Dedifferentiated amniotic fluid mesenchymal stem cell (primary cell): Measurements from ENCODE around the gene WNK2.
A peak's percentile ranks its signal among the peaks of the same experiment; 100 is the strongest.
"Not testable (repeated sequence)": the region's sequence is repeated elsewhere in the genome, so short reads cannot be mapped to it uniquely, and the experiment has no call there.

Experiments
- DNase-seq: peaks from one replicate; pipeline ENCODE4 v3.0.0-alpha.2; 2016; ENCODE audit errors: extremely low spot score

The WNK2 gene

GRCh38 chr9:93183663-93184431 lies at the start of gene WNK2:
WNK2 (plus strand) TSS chr9:93184139; CDS start chr9:93184930, 791 bp downstream.
- no peak for DNase-seq

DNA sequence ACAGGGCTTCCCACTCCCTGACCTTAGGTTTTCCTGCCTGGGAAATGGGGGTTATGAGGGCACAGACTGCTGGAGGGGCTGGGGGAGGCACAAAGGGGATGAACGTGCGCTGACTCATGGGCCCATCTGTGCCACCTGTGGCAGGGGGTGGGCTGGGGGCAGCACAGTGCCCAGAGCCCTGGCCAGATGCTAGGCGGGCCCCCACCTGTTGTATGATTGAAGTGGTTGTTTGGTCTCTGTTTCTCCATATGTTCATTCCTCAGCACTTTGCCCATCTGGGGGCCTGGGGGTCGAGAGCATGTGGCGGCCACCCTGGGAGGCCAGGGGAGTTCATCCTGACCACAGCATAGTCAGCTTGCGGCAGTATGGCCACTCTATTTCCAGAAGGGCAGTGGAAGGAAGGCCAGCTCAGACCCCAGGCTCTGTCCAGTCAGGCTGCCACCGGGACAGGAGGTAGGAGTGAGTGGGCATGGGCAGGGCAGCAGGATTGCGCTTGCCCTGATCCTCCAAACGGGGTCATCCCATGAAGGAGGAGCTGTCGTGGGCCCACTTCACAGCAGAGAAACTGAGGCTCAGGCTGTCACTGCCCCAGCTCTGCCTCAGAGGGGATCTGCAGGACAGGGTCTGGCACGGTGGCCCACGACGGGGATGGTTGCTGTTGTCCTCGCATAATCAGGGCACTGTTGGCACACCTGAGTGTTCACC lies 49.0 kb upstream of the WNK2 start:
- no peak for DNase-seq

GRCh38 chr9:93136011-93136440 lies 47.9 kb upstream of the WNK2 start:
- no peak for DNase-seq

DNA sequence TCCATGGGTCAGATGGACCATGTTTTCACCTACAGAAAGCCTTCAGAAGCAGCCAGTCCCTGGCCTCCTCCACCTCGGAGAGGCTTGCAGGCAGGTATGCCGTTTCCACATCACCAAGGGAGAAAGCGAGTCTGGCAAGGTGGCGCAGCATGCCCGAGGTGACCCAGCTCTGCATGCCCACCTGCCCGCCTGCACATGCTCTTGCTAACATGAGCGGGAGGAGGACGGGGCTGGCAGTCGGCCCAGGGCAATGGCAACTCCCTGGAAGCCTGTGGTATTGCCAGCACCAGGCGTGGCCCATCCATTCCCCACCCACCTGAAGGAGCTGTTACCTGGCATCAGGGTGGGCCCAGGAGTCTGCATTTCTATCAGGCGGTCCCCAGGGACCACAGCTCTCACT lies 46.6 kb upstream of the WNK2 start:
- no peak for DNase-seq

- DNase-seq = no peak
Measured at GRCh38 chr9:93138171-93138764, 45.7 kb upstream of the WNK2 start.

DNA sequence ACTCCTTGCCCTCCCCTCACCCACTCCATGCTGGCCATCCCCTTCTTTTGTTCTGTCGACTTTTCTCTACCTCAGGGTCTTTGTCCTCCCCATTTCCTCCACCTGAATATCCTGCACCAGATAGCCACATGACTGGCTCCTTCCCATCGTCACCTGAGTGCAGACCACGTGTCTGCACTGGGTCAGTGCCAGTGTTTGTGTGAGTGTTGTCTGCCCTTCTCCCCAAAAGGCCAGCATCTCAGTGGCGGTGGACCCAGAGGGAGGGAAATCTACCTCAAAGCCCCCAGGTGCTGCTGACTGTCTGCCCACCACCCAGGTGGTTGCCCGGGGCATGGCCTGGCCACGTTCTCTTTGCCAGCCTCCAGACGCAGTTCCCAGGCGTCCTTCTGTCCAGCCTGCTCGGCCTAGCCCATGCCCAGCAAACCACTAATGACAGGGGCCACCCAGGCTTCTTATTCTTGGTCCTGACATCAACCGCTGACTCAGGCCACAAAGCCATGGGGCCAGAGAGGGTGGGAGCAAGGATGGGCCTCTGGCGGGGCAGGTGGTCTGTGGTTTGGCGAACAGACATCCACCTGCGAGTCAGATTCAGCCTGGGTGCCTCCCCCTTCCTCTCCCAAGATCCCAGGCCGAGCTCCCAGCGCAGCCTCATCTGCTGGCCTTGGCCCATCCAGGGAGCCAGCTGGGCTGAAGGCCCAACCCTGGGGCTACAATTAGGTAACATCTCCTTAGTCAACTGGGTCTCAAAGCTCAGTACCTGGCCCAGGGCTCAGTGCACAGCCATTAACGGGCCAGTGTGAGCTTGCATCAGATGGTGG lies 44.4 kb upstream of the WNK2 start:
- no peak for DNase-seq

DNA sequence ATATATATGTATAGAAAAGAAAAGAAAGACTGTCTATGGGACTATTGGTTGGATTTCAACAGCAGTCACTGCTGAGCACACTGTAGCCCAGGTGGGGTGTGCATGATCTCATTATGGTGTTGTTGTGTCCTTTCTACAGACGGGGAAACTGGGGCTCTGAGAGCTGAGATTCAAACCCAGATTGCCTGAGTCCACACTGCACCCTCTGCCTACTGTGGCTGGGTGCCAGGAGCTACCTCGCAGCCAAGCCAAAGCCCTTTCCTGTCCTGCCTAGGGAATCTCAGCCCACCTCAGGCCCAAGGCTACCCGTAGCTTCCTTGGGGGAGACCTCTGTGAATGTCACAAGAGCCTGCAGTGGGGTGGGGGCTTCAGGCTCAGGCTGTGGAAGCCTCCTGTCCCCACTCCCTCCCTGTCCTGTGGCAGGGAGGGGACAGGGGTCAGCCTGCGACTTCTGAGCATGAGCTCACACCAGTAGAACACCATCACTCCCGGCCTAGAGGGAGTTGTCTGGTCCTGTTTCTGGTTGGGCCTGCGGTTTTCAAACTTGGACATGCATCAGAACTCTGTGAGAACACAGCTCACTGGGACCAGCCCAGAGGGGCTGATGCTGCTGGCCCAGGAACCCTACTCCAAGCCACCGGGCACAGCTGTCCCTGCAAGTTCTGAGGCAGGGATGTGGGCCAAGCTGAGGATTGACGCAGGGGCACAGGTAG lies 42.0 kb upstream of the WNK2 start:
- DNase-seq = no peak

- no peak for DNase-seq
Measured at GRCh38 chr9:93143830-93144530, 40.0 kb upstream of the WNK2 start.

- DNase-seq = not testable (repeated sequence)
Measured at GRCh38 chr9:93146696-93147095, 37.2 kb upstream of the WNK2 start.

GRCh38 chr9:93147632-93148031 lies 36.3 kb upstream of the WNK2 start:
- no peak for DNase-seq

- DNase-seq = no peak
Measured at GRCh38 chr9:93148721-93149120, 35.2 kb upstream of the WNK2 start.

DNA sequence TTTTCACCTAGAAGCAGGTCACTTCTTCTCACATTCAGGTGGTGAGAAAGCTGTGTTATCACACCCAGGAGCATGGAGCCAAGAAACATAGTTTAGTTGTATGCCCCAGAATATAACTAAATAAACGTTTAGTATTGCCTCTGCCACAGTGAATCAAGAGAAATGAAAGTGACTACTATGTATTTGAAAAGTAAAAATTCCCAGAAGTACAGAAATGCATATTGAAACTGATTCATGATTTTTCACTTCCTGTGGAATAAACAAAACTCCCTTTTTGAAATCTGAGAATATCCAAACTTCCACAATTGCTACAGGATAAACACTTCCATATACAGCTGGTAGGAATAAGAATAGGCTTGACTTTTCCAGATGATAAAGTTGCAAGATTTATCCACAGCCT lies 34.6 kb upstream of the WNK2 start:
- no peak for DNase-seq

- DNase-seq = no peak
Measured at GRCh38 chr9:93151097-93151784, 32.7 kb upstream of the WNK2 start.

DNA sequence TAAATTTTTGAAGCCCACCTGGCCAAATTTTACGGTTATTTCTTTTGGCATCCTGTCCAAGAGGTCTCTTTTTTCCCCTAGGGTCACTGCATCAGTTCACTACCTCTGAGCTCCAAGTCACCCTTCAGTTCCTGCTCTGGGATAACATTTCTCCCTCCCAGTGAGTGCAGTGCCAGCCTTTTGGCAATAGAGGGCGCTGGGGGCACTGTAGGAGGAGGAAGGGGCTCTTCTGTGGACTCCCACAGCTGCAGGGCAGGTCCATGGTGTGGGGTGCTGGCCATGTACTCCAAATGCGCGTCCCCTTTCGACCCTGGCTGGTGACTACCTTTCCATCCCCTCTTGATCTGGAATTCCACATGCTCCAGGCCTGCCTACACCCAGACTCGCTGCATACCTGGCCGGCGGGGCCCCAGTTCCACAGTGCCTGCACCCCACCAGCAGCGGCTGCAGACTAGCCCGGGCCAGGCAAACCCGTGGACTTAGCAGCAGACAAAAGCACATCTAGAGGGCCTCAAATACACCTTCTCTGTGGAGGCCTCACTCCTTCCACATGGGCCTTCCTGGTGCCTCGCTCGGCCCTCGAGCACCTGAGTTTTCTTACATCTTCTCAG lies 29.5 kb upstream of the WNK2 start:
- DNase-seq = no peak

DNA sequence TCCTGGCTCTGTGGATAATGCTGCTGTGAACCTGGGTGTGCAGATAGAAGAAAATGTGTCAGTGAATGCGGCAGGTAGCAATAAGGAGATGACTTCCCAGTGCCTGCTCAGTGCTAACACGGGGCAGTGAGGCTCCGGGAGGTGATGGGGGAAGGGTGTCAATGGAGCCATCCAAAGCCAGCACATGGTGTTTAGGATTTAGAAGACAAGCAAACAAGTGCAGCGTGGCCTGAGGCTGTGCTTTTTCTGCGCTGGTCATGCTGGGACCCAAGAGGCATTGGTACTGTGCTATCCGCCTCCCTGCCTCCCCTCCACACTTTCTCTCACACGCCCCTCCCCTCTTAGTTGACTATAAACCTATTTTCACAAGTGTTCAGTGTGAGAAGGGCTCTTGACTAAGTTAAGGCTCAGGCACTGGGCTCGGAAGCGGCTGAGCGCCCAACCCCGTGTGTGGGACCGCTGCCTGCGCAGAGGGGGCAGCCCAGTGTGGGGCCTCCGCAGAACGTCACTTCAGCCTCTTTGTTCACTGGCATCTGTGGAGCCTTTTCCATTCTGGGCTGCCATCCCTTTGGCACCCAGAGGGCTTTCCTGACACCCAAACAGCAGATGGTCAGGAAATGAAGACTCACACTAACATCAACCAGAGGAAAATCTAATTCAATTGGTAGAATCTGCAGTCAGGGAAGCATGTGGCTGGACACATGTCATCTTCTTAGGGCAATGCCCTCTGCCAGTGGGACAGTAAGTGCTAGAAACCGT lies 28.0 kb upstream of the WNK2 start:
- no peak for DNase-seq

- DNase-seq = no peak
Measured at GRCh38 chr9:93156475-93157008, 27.4 kb upstream of the WNK2 start.

DNA sequence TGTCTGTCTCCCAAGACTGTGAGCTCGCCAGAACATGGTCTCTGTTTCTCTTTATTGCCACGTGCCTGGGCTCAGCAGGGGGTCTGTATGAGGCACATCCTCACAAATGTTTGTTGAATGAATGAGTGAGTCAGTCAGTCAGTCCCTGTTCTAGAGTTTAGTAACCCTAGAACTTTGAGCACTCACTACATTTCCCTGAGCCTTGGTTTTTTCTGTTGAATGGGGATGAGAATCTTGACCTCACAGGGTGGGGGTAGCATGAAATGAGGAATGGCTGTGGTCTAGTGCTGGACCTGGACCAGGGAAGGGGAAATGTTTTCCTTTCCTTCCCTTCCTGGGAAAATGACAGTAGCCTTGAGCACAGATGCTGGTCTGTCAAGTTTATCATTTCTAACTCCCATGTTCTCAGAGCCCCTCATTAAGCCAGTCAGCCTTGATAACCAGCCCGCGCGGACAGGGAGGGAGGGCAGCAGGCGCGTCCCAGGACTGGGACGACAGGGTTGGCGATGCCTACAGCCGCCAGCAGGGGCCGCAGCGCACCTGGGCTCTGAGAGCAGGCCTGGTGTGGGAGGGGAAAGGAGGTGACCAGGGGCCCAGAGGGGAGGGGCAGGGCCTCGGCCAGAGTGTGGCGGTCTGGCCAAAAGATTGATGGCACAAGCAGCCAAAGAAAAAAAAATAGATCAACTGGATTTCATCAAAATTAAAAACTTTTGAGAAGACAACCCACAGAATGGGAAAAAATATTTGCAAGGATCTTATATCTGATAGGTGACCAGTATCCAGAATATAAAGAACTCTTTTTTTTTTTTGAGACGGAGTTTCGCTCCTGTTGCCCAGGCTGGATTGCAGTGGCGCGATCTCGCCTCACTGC lies 24.1 kb upstream of the WNK2 start:
- peak; percentile 51 for DNase-seq
